ENCODE measurements around the gene SRGAP3. TPM values are rescaled to one million over a fixed set of nuclear protein-coding genes. Genes with fewer than 3 reads are reported as not detected.

The SRGAP3 gene
- total RNA-seq, 4 donors from 2014 or later = 2.4 to 35.5 (median 8.2) TPM

DNA sequence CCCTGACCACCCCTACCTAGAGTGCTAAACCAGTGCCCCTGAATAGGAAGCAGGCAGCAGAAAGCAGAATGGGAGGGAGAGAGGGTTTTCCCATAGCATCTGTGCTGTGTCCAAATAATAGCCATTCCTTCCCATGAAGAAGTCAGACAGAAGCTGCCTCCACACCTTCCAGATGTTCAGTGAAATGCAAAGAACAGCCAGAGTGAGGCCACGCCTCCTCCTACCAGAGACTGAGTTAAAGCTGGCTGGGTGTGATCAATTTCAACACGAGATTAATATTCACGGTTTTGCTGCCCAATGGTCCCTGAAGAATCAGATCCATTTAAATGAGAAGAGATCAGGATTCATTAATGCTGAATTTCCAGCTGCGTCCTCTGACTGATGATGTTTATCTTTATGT, 111.8 kb downstream of the SRGAP3 start:
- peaks cover 6 to 8% of the 10 kb centered on the region in 2 donors for H3K4me1 ChIP-seq
- no peaks in the 10 kb centered on the region for H3K9me3 ChIP-seq
- no peak for TF ChIP-seq POLR2A (IDR thresholded peaks at IDR 0.05)
- TF ChIP-seq, protein P1, sequence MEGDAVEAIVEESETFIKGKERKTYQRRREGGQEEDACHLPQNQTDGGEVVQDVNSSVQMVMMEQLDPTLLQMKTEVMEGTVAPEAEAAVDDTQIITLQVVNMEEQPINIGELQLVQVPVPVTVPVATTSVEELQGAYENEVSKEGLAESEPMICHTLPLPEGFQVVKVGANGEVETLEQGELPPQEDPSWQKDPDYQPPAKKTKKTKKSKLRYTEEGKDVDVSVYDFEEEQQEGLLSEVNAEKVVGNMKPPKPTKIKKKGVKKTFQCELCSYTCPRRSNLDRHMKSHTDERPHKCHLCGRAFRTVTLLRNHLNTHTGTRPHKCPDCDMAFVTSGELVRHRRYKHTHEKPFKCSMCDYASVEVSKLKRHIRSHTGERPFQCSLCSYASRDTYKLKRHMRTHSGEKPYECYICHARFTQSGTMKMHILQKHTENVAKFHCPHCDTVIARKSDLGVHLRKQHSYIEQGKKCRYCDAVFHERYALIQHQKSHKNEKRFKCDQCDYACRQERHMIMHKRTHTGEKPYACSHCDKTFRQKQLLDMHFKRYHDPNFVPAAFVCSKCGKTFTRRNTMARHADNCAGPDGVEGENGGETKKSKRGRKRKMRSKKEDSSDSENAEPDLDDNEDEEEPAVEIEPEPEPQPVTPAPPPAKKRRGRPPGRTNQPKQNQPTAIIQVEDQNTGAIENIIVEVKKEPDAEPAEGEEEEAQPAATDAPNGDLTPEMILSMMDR (IDR thresholded peaks at IDR 0.05) = no peak
- DNase-seq = no peak
- no peak overlapping the region for H3K27ac ChIP-seq
- H3K36me3 ChIP-seq = no peaks in the 10 kb centered on the region
- no peak overlapping the region for H3K4me3 ChIP-seq
- no peaks in the 10 kb centered on the region for H3K27me3 ChIP-seq
- intact Hi-C loops (cut with DNase I; ENCODE audit: low total_unique reads) = no loop called here

DNA sequence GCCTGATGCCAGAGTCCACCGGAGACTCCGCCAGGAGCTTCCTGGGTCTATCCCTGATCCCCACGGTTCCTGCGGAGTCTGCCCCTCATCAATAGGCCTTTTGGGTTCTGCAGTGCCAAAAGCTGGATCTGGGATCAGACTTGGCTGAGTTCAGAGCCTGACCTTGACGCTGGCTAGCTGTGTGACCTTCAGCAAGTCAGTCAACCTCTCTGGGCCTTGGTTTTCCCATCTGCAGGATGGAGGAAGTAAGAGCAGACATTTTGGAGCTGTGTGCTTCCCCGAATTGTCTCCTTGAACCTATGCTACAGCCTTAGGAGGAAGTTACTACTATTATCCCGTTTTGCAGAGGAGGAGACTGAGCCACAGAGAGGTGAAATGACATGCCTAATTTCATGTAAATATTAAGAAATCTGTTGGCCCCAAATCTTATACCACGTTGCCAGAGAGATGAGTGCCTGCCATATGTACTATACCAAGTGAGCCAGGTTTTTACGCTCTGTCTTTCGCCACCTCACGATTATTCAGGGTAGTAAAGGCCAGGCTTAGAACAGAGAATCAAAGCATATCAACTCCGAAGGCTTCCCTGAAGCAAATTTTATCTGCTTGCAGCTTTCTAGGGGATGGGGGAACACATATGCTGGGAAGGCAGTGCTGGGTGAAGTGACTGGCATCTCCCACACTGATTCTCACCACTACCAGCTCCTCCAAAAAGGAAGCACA, 112.5 kb downstream of the SRGAP3 start:
- Histone ChIP-seq H3K36me3 (no peaks in the 10 kb centered on the region), H3K27ac (no peak overlapping the region), H3K4me3 (no peak overlapping the region), H3K9me3 (no peaks in the 10 kb centered on the region), H3K4me1 (peaks cover 3 to 5% of the 10 kb centered on the region in 2 donors), H3K27me3 (no peaks in the 10 kb centered on the region)
- DNase-seq = no peak
- TF ChIP-seq, protein P1 (IDR thresholded peaks at IDR 0.05) = no peak
- TF ChIP-seq POLR2A (IDR thresholded peaks at IDR 0.05) = no peak
- intact Hi-C loops (cut with DNase I; ENCODE audit: low total_unique reads) = no loop called here

DNA sequence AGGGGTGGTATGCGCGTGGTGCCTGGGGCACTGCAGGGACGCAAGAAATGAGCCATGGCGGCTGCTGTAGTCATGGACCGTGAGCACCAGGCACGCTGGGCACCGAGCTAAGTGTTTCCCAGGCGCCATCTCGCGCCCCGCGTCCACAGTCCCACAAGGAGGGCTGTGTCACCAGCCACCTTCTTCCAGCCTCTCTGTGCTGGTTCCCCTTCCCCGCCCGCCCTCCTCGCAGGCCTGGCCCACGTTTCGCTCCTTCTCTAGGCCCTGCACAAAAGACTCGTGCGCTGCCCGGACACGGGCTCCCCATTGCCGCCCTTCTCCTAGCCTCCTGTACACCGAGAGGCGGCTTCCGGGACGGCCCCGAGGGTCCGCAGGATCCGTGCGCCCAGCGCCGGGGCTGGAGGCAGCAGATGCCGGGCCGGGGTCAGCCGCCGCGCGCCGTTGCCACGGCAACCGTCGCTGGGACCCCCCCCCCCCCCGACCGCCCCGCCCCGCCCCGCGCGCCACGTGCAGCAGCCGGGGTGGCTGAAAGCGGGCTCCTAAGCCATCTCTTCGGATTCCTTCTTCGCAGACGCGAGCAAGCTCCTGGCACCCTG, 113.4 kb downstream of the SRGAP3 start:
- Histone ChIP-seq H3K4me3 (peak overlapping the region in 1 of 2 donors; percentile 31), H3K4me1 (no peaks in the 10 kb centered on the region), H3K27ac (no peak overlapping the region), H3K27me3 (no peaks in the 10 kb centered on the region), H3K9me3 (no peaks in the 10 kb centered on the region), H3K36me3 (no peaks in the 10 kb centered on the region)
- DNase-seq = no peak
- intact Hi-C loops (cut with DNase I; ENCODE audit: low total_unique reads) = no loop called here
- no peak for TF ChIP-seq POLR2A (IDR thresholded peaks at IDR 0.05)
- TF ChIP-seq, protein P1 (IDR thresholded peaks at IDR 0.05) = no peak

DNA sequence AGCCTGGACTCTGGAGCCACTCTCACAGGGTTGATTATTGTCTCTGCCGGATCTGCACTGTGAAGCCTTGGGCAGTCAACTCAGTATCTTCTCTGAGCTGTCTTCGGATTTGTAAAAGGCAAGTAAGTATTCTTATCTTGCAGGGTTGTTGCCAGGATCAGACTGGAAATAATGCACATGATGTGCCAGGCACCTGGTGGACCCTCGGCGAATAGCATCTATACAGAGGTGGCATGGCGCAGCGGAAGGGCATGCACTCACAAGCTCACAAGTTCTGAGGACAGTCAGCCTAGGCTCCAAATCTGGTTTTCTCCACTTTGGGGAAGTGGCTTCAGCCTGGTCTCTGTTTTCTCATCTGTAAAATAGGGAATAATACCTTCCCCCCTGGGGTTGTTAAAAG, 113.9 kb downstream of the SRGAP3 start:
- no peaks in the 10 kb centered on the region for H3K9me3 ChIP-seq
- no peaks in the 10 kb centered on the region for H3K36me3 ChIP-seq
- no peak overlapping the region for H3K27ac ChIP-seq
- no peaks in the 10 kb centered on the region for H3K27me3 ChIP-seq
- H3K4me1 ChIP-seq = no peaks in the 10 kb centered on the region
- DNase-seq = no peak
- no peak for TF ChIP-seq POLR2A (IDR thresholded peaks at IDR 0.05)
- TF ChIP-seq, protein P1 (IDR thresholded peaks at IDR 0.05) = no peak
- intact Hi-C loops (cut with DNase I; ENCODE audit: low total_unique reads) = no loop called here
- no peak overlapping the region for H3K4me3 ChIP-seq

DNA sequence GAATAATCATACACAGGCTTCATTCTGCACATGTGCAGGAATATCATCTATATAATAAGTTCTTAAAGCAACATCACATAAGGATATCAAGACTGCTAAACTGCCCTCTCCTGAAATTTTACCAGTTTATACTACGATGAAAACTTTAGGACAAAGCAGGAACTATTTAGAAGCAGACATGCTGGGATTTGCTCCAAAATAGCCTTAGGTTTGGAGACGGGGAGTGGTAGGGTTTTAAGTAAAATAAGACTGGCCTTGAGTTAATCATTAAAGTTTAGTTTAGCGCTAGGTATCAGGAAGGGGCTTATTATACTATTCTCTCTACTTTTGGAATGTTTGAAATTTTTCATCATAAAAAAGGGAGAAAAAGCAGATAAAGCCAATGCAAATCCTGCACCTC, 115.8 kb downstream of the SRGAP3 start:
- Histone ChIP-seq H3K4me3 (no peak overlapping the region), H3K36me3 (no peaks in the 10 kb centered on the region), H3K9me3 (no peaks in the 10 kb centered on the region), H3K4me1 (no peaks in the 10 kb centered on the region), H3K27me3 (no peaks in the 10 kb centered on the region), H3K27ac (no peak overlapping the region)
- intact Hi-C loops (cut with DNase I; ENCODE audit: low total_unique reads) = no loop called here
- DNase-seq = no peak
- TF ChIP-seq POLR2A (IDR thresholded peaks at IDR 0.05) = no peak
- TF ChIP-seq, protein P1 (IDR thresholded peaks at IDR 0.05) = no peak

Measured in uterus (tissue), 4 donors.